HT1080 (cell line): Measurements from ENCODE around the gene LRR1. TPM values are rescaled to one million over a fixed set of nuclear protein-coding genes. Genes with fewer than 3 reads are reported as not detected.
A peak's percentile ranks its signal among the peaks of the same experiment; 100 is the strongest.

Experiments used
- DNase-seq: peaks from one replicate; pipeline ENCODE4 v3.0.0-alpha.2; 2015; ENCODE audit warnings: low read depth
- small RNA-seq: library from RNA; depleted of rRNA; stranded (forward); fragments of <200 nt; gene quantifications from one replicate; pipeline ENCODE3, GENCODE V24; 2014
- total RNA-seq: library from RNA; depleted of rRNA; stranded (reverse); fragments of >200 nt; shearing (Covaris generic); gene quantifications from 2 replicates; pipeline ENCODE4 v1.2.3, GENCODE V29; 2014; rRNA removed

Gene LRR1
- total RNA-seq, 1 experiment from 2014 or later = 67.1 TPM

- DNase-seq = no peak
Measured at GRCh38 chr14:49623941-49624839, 25.4 kb downstream of the LRR1 start.

- DNase-seq = peak; percentile 88
Measured at GRCh38 chr14:49633640-49634546, 35.2 kb downstream of the LRR1 start.

DNA sequence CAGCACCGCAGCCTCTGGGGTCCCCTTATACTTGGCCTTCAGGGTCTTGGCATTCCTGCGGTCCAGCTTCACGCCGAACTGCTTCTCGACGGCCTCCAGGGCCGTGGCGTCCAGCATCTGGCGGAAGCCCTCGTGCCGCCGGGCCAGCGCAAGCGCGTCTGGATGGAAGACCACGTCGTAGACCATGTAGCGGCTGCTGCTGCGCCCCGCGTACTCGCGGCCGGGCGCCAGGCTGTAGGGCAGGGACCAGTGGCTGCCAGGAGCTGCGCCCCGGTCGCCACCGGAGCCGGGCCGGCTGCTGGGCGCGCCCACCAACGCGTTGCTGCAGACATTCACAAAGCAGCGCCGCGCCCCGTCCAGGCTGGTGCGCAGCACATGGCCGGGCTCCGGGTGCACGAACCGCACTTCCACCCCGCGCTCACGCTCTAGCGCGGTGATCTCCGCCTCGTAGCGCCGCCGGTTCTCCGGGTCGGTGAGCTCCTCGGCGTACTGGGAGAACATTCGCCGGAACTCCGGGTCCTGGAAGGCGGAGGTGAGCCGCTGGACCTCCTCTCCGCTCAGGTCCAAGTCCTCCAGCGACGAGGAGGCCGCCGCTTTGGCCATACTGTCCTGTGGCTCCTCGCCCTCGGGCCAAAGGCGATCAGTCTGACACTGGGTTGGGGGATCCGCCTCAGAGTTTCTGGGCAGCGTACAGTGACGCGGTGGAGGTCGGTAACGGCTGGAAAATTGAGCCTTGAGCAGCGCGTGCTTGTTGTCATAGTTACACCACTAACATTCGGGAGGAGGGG lies 36.0 kb downstream of the LRR1 start, which contains the start of gene DNAAF2:
DNAAF2 (minus strand) TSS at position 698 of the 788 bp plus-strand sequence; CDS start at position 603, 95 bp downstream.
- DNase-seq = peak; percentile 48

DNA sequence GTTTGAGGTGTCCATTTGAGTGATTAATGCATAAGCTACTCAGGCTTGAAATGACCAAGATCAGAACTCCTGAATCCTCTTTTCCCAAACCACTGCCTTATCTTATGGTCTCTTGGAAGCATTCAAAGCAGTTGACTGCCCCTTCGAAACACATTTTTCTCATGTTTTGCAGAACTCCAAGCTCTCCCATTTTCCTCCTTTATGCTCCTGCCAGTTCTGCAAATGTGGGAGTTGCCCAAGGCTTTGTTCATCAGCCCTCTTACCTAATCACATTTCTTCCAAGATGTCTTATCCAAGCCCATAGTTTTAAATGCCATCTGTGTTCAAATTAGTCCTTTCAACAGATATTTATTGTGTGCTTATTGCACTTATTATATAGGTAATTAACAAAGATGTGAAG lies 38.1 kb downstream of the LRR1 start:
- DNase-seq = no peak

GRCh38 chr14:49637534-49638078 lies 38.9 kb downstream of the LRR1 start:
- no peak for DNase-seq

DNA sequence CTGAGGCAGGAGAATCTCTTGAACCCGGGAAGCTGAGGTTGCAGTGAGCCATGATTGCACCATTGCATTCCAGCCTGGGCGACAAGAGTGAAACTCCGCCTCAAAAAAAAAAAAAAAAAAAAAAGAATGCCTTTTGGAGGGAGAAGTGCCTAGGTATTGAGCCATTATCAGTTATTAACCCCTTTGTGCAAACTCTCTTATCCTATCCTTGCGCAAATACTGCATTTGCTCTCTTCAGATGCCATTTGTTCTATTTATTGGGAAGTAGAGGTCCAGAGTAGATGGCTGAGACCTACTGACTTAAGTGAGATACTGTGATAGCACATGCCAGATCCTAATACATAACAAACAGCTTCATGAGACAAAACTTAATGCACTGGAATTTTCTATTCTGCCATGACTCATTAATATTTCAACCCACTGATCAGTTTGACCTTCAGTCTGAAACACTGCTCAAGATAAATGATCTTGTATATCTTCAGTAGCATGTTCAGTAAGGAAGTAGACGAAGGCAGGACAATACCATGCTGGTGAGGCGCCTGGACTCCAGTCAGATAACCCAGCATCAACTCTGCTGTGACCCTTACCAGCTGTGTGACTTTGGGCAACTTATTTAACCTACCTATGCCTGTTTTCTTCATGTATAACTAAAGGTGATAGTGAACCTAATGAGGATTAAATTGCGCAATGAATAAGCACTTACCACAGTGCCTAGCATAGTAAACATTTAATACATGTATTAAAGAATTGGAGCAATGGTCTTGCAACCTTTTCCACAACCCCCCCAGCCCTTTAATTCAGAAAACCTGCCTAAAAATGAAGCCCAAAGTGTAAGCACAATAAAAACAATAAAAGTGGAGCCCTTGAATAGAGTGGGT lies 42.0 kb downstream of the LRR1 start:
- no peak for DNase-seq

DNA sequence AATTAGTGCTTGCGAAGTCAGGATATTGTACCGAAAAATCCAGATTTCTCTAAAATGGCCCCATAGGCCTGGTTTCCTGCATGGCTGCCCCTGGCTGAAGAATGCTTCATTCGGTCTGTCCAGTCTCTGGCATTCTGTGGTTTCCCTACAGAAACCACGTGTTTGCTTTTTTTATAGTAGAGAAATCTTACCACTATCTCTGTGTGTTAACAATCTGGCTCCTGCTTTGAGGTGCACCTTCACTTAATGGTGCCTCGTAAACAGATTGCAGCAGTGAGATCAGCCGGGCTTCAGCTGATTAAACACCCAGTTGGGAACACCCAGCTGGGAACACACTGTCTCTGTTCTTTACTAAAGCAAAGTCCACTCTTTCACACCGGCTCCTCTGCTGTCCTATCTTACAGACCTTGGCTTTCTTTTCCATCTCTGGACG lies 43.0 kb downstream of the LRR1 start:
- no peak for DNase-seq

DNA sequence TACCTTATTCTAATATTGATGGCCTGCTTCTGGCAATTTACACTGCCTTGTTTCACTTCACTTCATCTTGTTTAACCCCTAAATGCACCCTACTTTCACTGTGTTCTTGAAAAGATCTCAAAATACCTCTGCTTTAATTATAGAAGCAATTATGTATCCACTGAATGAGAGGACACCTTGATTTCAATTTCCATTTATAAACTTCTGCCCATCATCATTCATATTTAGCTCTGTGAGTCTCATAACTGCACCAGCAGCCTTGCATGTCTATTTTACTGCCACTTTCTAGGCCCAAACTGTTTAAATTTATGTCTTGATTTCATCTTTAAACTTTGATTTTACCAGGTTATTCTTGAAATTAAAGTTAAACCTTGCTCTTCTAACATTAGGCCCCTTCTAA lies 43.4 kb downstream of the LRR1 start:
- DNase-seq = no peak

GRCh38 chr14:49653508-49653907 lies 54.8 kb downstream of the LRR1 start:
- DNase-seq = no peak

DNA sequence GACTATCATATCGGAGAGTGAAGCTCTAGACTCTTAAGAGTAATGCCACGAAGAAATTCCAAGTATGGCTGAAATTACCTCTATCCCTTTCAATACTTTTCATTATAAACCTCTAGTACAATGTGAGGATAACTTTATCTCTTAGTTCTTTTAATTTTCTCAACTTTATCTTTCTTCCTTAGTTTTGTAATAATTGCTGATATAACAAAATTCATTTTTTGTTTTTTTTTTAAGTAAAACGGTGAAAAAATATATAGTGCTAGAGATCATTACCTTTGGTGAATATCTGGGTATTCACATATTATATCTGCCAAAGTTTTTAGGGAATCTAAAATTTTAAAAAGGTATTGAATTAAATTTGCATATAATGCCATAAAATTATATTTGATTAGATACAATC lies 55.8 kb downstream of the LRR1 start:
- DNase-seq = no peak

GRCh38 chr14:49657500-49657899 lies 58.8 kb downstream of the LRR1 start:
- peak; percentile 24 for DNase-seq

- no peak for DNase-seq
Measured at GRCh38 chr14:49659526-49660455, 61.1 kb downstream of the LRR1 start.

Small RNA genes lying within 50 kb of the gene (small RNA-seq; reads per million reads assigned to genes)
- gene AL139099.3 = not detected
- not detected for gene AL139099.4
- not detected for gene RF00019
- not detected for gene RNA5SP384

Other genes starting within 250 kb of the LRR1 start
- gene RPS29, start 12.6 kb upstream of the LRR1 start, total RNA-seq = 2,458 and 5,147 TPM in 2 replicates
- 283 and 317 TPM in 2 replicates for gene RPL36AL, start 21.7 kb downstream of the LRR1 start, total RNA-seq
- gene MGAT2, start 21.9 kb downstream of the LRR1 start, total RNA-seq = 93.9 and 97.1 TPM in 2 replicates
- gene DNAAF2, start 36.3 kb downstream of the LRR1 start, total RNA-seq = 26.1 and 26.6 TPM in 2 replicates
- gene POLE2, start 89.3 kb downstream of the LRR1 start, total RNA-seq = 16.8 and 19.0 TPM in 2 replicates
- not detected in 2 replicates for gene KLHDC1, start 94.2 kb downstream of the LRR1 start, total RNA-seq
- gene KLHDC2, start 169.2 kb downstream of the LRR1 start, total RNA-seq = 48.4 and 66.2 TPM in 2 replicates